IMR-90 (cell line): ENCODE results near the gene KCNMB1. TPM values are rescaled to one million over a fixed set of nuclear protein-coding genes. Genes with fewer than 3 reads are reported as not detected.

Source experiments
- ATAC-seq: fragments of 200-7000 bp; cut with Tn5 transposase; 2 replicates; pipeline ENCODE4 v1.9.1; 2020; ENCODE audit warnings: low read depth, mild to moderate bottlenecking, moderate library complexity
- BruUV-seq: library from RNA; stranded (reverse); fragments of 400-500 nt; replicated peaks from 2 replicates; lab custom pipeline; 2021; lab: Mats Ljungman, UMichigan
- CTCF ChIA-PET: fragments of 300-600 bp; formaldehyde crosslinking; extraction: SDS; loops from one replicate; lab custom pipeline; 2021; ENCODE audit warnings: antibody characterized with exemption; lab: Yijun Ruan, JAX
- POLR2A ChIA-PET: fragments of 300-600 bp; sonication (Branson Sonifier 250); formaldehyde crosslinking; loops from one replicate; lab custom pipeline; 2022; ENCODE audit warnings: antibody characterized with exemption; ENCODE audit not compliant: unreplicated experiment; lab: Charles Lee
- DNase-seq: peaks from one replicate; pipeline ENCODE4 v3.0.0; 2013
- H2AFZ ChIP-seq: replicated peaks from 2 replicates; pipeline ENCODE3; 2013; ENCODE audit warnings: low read length, mild to moderate bottlenecking; ENCODE audit not compliant: poor library complexity
- H2AK5ac ChIP-seq: 2 replicates; pipeline ENCODE4 v1.6.1; 2013; ENCODE audit warnings: low read depth, low read length, inconsistent platforms
- H2AK9ac ChIP-seq: replicated peaks from 2 replicates; pipeline ENCODE3; 2013; ENCODE audit warnings: mild to moderate bottlenecking, low read depth, low read length, moderate library complexity; ENCODE audit not compliant: poor library complexity
- H2BK120ac ChIP-seq: 2 replicates; pipeline ENCODE4 v1.6.1; 2013; ENCODE audit warnings: low read depth, low read length, inconsistent platforms
- H2BK15ac ChIP-seq: 3 replicates; pipeline ENCODE4 v1.6.1; 2013; ENCODE audit warnings: low read depth, low read length, inconsistent platforms
- H2BK20ac ChIP-seq: 2 replicates; pipeline ENCODE4 v1.6.1; 2013; ENCODE audit warnings: low read depth, mild to moderate bottlenecking, inconsistent platforms, low read length, moderate library complexity
- H2BK5ac ChIP-seq: 2 replicates; pipeline ENCODE4 v1.6.1; 2013; ENCODE audit warnings: mild to moderate bottlenecking, low read depth, low read length, inconsistent platforms; ENCODE audit not compliant: poor library complexity, severe bottlenecking
- H3K14ac ChIP-seq: replicated peaks from 2 replicates; pipeline ENCODE4 v1.6.1; 2013; ENCODE audit warnings: low read depth, low read length, inconsistent platforms
- H3K18ac ChIP-seq: 2 replicates; pipeline ENCODE4 v1.6.1; 2013; ENCODE audit warnings: low read depth, low read length, control low read depth
- H3K23ac ChIP-seq: 2 replicates; pipeline ENCODE4 v1.6.1; 2013; ENCODE audit warnings: low read depth, low read length, inconsistent platforms
- H3K27ac ChIP-seq: 2 replicates; pipeline ENCODE4 v1.5.1; 2013; ENCODE audit warnings: mild to moderate bottlenecking, control low read depth, low read length; ENCODE audit not compliant: insufficient read depth
- H3K27me3 ChIP-seq: 2 replicates; pipeline ENCODE4 v1.6.1; 2013; ENCODE audit warnings: low read length; ENCODE audit not compliant: control insufficient read depth, insufficient read depth
- H3K36me3 ChIP-seq: 2 replicates; pipeline ENCODE4 v1.6.1; 2013; ENCODE audit warnings: low read length, mixed read lengths; ENCODE audit not compliant: control insufficient read depth, insufficient read depth
- H3K4ac ChIP-seq: 2 replicates; pipeline ENCODE4 v1.6.1; 2013; ENCODE audit warnings: low read depth, low read length, inconsistent platforms
- H3K4me1 ChIP-seq: 2 replicates; pipeline ENCODE4 v1.6.1; 2013; ENCODE audit warnings: low read length, mixed read lengths; ENCODE audit not compliant: control insufficient read depth, insufficient read depth
- H3K4me2 ChIP-seq: 2 replicates; pipeline ENCODE4 v1.6.1; 2013; ENCODE audit warnings: low read depth, mild to moderate bottlenecking, control low read depth, low read length, moderate library complexity
- H3K4me3 ChIP-seq: 2 replicates; pipeline ENCODE4 v1.5.1; 2013; ENCODE audit warnings: low read depth, mild to moderate bottlenecking, control low read depth, low read length, moderate library complexity; ENCODE audit not compliant: insufficient read depth
- H3K56ac ChIP-seq: 2 replicates; pipeline ENCODE4 v1.6.1; 2013; ENCODE audit warnings: low read length, inconsistent platforms; ENCODE audit not compliant: insufficient read depth; ENCODE audit errors: extremely low read depth
- H3K79me1 ChIP-seq, 2 experiments: 2 replicates each; pipeline ENCODE4 v1.6.1; 2013; ENCODE audit warnings: low read length in 2 of 2, inconsistent platforms in 1 of 2, low read depth in 1 of 2
- H3K9ac ChIP-seq: 2 replicates; pipeline ENCODE4 v1.6.1; 2013; ENCODE audit warnings: low read depth, low read length, control low read depth
- H3K9me1 ChIP-seq: 2 replicates; pipeline ENCODE4 v1.6.1; 2013; ENCODE audit warnings: low read length, inconsistent platforms; ENCODE audit not compliant: insufficient read depth
- H3K9me3 ChIP-seq: 2 replicates; pipeline ENCODE4 v1.6.1; 2013; ENCODE audit warnings: low read length; ENCODE audit not compliant: control insufficient read depth, insufficient read depth
- H4K20me1 ChIP-seq: 2 replicates; pipeline ENCODE4 v1.6.1; 2013; ENCODE audit warnings: low read length, inconsistent platforms; ENCODE audit not compliant: insufficient read depth
- H4K5ac ChIP-seq: 2 replicates; pipeline ENCODE4 v1.6.1; 2013; ENCODE audit warnings: mild to moderate bottlenecking, low read depth, low read length, control low read depth
- H4K8ac ChIP-seq, 2 experiments: 2 replicates each; pipeline ENCODE4 v1.6.1; 2013; ENCODE audit warnings: low read depth in 2 of 2, low read length in 2 of 2, control low read depth in 1 of 2, inconsistent platforms in 1 of 2
- H4K91ac ChIP-seq: 2 replicates; pipeline ENCODE4 v1.6.1; 2013; ENCODE audit warnings: low read depth, low read length, inconsistent platforms; ENCODE audit not compliant: insufficient read depth
- CEBPB ChIP-seq: IDR thresholded peaks from 2 replicates; pipeline ENCODE4 v1.6.1; 2012; ENCODE audit warnings: low read depth, low read length, improper control_type of control experiment
- CHD1 ChIP-seq: IDR thresholded peaks from 2 replicates; pipeline ENCODE4 v1.6.1; 2012; ENCODE audit warnings: low read depth, low read length, improper control_type of control experiment
- MAZ ChIP-seq: IDR thresholded peaks from 2 replicates; pipeline ENCODE4 v1.6.1; 2012; ENCODE audit warnings: low read depth, mild to moderate bottlenecking, low read length, improper control_type of control experiment, moderate library complexity, borderline replicate concordance
- MXI1 ChIP-seq: IDR thresholded peaks from 2 replicates; pipeline ENCODE4 v1.6.1; 2012; ENCODE audit warnings: low read depth, mild to moderate bottlenecking, low read length, moderate library complexity, borderline replicate concordance
- WGBS, 2 experiments: methylation state at CpG; one replicate each; pipeline versions ENCODE4 v1.1.5 to v1.1.7; 2013; ENCODE audit warnings: missing lambda C conversion rate in 2 of 2; ENCODE audit not compliant: insufficient read length in 1 of 2; ENCODE audit errors: extremely low coverage in 2 of 2; 5-methylcytosine and 5-hydroxymethylcytosine counted together
- dilution Hi-C: fragments of 300-500 bp; cut with HindIII; formaldehyde crosslinking; loops from one replicate; pipeline ENCODE4 v1.14.3; 2018; ENCODE audit warnings: low sequenced_read_pairs; ENCODE audit not compliant: unreplicated experiment
- in situ Hi-C: fragments of 300-500 bp; cut with MboI; formaldehyde crosslinking; loops from 3 replicates; pipeline ENCODE4 v1.14.3; 2019; ENCODE audit warnings: low sequenced_read_pairs, inconsistent platforms, mixed read lengths
- intact Hi-C: fragments of 100-400 bp; cut with micrococcal nuclease; formaldehyde crosslinking; loops from 2 replicates; pipeline ENCODE4 v1.10.0; 2022
- polyA plus RNA-seq, 3 experiments: library from polyadenylated mRNA; depleted of rRNA; stranded (reverse); fragments of >200 nt; gene quantifications; 2 replicates each; pipeline ENCODE4 v1.2.3, GENCODE V29; 2012; ENCODE audit warnings: low replicate concordance in 1 of 3
- total RNA-seq: library from RNA; depleted of rRNA; stranded (reverse); fragments of >200 nt; gene quantifications from 2 replicates; pipeline ENCODE4 v1.2.3, GENCODE V29; 2012

The KCNMB1 gene
- total and polyA plus RNA-seq, 2 of the 4 experiments (the other 2 are of a cell fraction) = not detected

DNA sequence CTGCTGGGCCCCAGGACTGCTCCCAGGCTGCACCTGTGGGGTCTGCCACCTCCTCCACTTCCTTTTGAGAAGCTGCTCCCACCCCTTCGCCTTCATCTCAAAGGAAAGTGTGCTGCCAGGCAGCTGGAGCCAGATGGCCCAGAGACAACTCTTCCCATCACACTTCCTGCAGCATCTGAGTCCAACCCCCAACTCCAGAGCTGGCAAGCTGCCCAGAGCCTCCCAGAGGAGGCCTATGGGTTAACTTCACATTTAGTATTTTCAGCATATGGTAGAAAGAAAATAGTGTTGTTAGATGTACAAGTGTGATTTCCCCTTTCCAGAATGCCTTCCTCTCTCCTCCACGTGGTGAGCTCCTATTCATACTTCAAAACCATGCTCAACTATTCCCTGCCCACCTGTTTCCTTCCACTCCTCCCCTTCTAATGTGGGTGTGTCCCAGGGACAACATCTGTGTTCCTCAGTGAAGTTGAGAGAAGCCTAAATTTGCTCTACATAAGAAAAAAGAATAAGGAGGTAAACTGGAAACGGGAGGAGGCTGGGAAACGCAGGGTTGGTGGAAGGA, 38.6 kb upstream of the KCNMB1 start:
- ChIA-PET CTCF (no interaction called here), POLR2A (no interaction called here)
- H4K8ac ChIP-seq = no peak overlapping the region
- no peak overlapping the region for H4K5ac ChIP-seq
- H3K27ac ChIP-seq = no peak overlapping the region
- ATAC-seq = no peak
- no peaks in the 10 kb centered on the region for H3K9me1 ChIP-seq
- H2AFZ ChIP-seq = no peak overlapping the region
- dilution Hi-C loops = no loop called here
- H3K79me1 ChIP-seq = no peaks in the 10 kb centered on the region
- H3K18ac ChIP-seq = no peak overlapping the region
- no peak overlapping the region for H3K4ac ChIP-seq
- no TSS peak for BruUV-seq
- H3K4me2 ChIP-seq = no peak overlapping the region
- no peak overlapping the region for H3K9ac ChIP-seq
- WGBS, 2 experiments = no CpG with 5 or more reads among the region's 4 CpGs
- H4K91ac ChIP-seq = no peak overlapping the region
- H2BK20ac ChIP-seq = no peak overlapping the region
- no peak overlapping the region for H3K56ac ChIP-seq
- no peaks in the 10 kb centered on the region for H3K9me3 ChIP-seq
- H2BK5ac ChIP-seq = no peak overlapping the region
- no peak overlapping the region for H3K14ac ChIP-seq
- DNase-seq = no peak
- no peak overlapping the region for H2BK120ac ChIP-seq
- H2AK9ac ChIP-seq = no peak overlapping the region
- in situ Hi-C loops = loop anchor here (10.0 kb wide), 1 partner anchor 203 kb away; no protein-coding TSS in a partner anchor
- no peak for TF ChIP-seq MAZ
- no peak for TF ChIP-seq CHD1
- no peak for TF ChIP-seq CEBPB
- TF ChIP-seq MXI1 = no peak
- no peaks in the 10 kb centered on the region for H3K4me1 ChIP-seq
- H3K23ac ChIP-seq = no peak overlapping the region
- peaks cover 6% of the 10 kb centered on the region for H3K27me3 ChIP-seq
- H2BK15ac ChIP-seq = no peak overlapping the region
- no peaks in the 10 kb centered on the region for H4K20me1 ChIP-seq
- intact Hi-C loops = no loop called here
- H3K4me3 ChIP-seq = no peak overlapping the region
- H3K36me3 ChIP-seq = no peaks in the 10 kb centered on the region
- no peak overlapping the region for H2AK5ac ChIP-seq
